Esophagus (tissue), 2 donors: Measurements from ENCODE around the gene ERICH6. TPM values are rescaled to one million over a fixed set of nuclear protein-coding genes. Genes with fewer than 3 reads are reported as not detected.
"Not testable (repeated sequence)": the region's sequence is repeated elsewhere in the genome, so short reads cannot be mapped to it uniquely, and the experiment has no call there.

Experiments
- H3K27ac ChIP-seq, 2 donors: one replicate each; pipeline ENCODE4 v1.5.1; 2013; ENCODE audit warnings: low read depth in 2 of 2, mild to moderate bottlenecking in 2 of 2, inconsistent platforms in 1 of 2, low read length in 1 of 2, moderate library complexity in 1 of 2
- H3K27me3 ChIP-seq, 2 donors: one replicate each; pipeline ENCODE4 v1.6.1; 2013; ENCODE audit warnings: low read length in 2 of 2, control low read depth in 1 of 2, mild to moderate bottlenecking in 1 of 2; ENCODE audit not compliant: insufficient read depth in 2 of 2, control insufficient read depth in 1 of 2
- H3K36me3 ChIP-seq, 2 donors: one replicate each; pipeline ENCODE4 v1.6.1; 2013; ENCODE audit warnings: low read length in 1 of 2; ENCODE audit not compliant: control insufficient read depth in 2 of 2, insufficient read depth in 2 of 2
- H3K4me1 ChIP-seq, 2 donors: one replicate each; pipeline ENCODE4 v1.6.1; 2013; ENCODE audit warnings: low read length in 1 of 2; ENCODE audit not compliant: control insufficient read depth in 2 of 2, insufficient read depth in 2 of 2
- H3K4me3 ChIP-seq, 2 donors: one replicate each; pipeline ENCODE4 v1.5.1; 2013; ENCODE audit warnings: low read length in 2 of 2, mild to moderate bottlenecking in 2 of 2, low read depth in 1 of 2, moderate library complexity in 1 of 2
- H3K9me3 ChIP-seq, 2 donors: one replicate each; pipeline ENCODE4 v1.6.1; 2013; ENCODE audit warnings: mild to moderate bottlenecking in 2 of 2, low read depth in 1 of 2, low read length in 1 of 2, moderate library complexity in 1 of 2; ENCODE audit not compliant: control insufficient read depth in 2 of 2, insufficient read depth in 1 of 2
- WGBS, 2 donors: extraction: QIAGEN DNeasy Blood & Tissue Kit; methylation state at CpG; one replicate each; pipeline ENCODE4 v1.1.7; 2013; 5-methylcytosine and 5-hydroxymethylcytosine counted together
- polyA plus RNA-seq, 2 donors: library from polyadenylated mRNA; stranded (reverse); fragments of 200-250 nt; gene quantifications; one replicate each; pipeline ENCODE4 v1.2.3, GENCODE V29; 2013
- donor health status: healthy with polysubstance abuse.
- donor health status: Bipolar disorder and iron deficiency.

The ERICH6 gene
- polyA plus RNA-seq, 2 donors, result not detected

DNA sequence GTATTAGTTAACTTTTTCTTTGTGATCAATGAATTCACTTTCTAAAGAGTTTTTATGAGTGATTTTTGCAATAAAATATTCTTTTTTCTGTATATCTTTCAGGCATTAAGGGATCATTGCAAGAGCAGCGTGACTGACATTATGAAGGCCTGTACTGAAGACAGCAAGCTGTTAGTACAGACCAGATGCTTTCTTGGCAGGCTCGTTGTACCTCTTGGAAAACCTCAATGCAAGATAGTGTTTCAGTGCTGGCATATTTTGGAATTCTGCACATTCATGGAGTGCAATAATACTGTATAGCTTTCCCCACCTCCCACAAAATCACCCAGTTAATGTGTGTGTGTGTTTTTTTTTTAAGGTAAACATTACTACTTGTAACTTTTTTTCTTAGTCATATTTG, 76.2 kb downstream of the ERICH6 start:
- Histone ChIP-seq H3K27ac (no peak overlapping the region), H3K9me3 (no peaks in the 10 kb centered on the region), H3K4me1 (no peaks in the 10 kb centered on the region), H3K27me3 (no peaks in the 10 kb centered on the region), H3K36me3 (peaks cover 1 to 4% of the 10 kb centered on the region in 2 donors), H3K4me3 (no peak overlapping the region)
- WGBS, 2 donors, result 72 to 82% methylated on average over 2 of the region's 2 CpGs

GRCh38 chr3:150626148-150626930, 77.4 kb downstream of the ERICH6 start:
- no peak overlapping the region for H3K27ac ChIP-seq
- WGBS, 2 donors, result 96% methylated on average over 2 of the region's 2 CpGs
- no peak overlapping the region for H3K4me3 ChIP-seq
- peaks cover 1 to 4% of the 10 kb centered on the region in 2 donors for H3K36me3 ChIP-seq
- H3K4me1 ChIP-seq, result no peaks in the 10 kb centered on the region
- H3K27me3 ChIP-seq, result no peaks in the 10 kb centered on the region
- H3K9me3 ChIP-seq, result no peaks in the 10 kb centered on the region

DNA sequence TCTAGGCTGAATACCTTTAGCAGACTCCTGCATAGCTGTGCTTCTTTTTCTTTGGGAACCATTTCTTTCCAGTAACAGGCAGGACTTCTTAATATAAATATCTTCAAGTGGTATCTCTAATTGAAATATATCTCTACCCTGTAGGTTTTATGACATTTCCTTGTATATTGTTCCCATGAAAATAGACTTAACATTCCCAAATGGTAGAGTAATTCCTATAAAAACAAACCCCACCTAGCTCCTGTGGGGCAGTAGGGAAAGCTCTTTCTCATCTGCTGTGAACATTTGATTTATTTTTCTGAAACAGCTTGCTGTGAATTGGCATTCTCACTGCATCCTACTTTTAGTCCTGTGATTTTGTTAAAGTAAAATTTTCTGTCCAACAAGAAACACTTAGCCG, 79.8 kb downstream of the ERICH6 start:
- no peak overlapping the region for H3K4me3 ChIP-seq
- H3K27me3 ChIP-seq, result no peaks in the 10 kb centered on the region
- H3K36me3 ChIP-seq, result peaks cover 1 to 2% of the 10 kb centered on the region in 2 donors
- H3K27ac ChIP-seq, result no peak overlapping the region
- no peaks in the 10 kb centered on the region for H3K9me3 ChIP-seq
- WGBS, 2 donors, result 96 to 97% methylated on average over 1 of the region's 1 CpG
- no peaks in the 10 kb centered on the region for H3K4me1 ChIP-seq

- H3K27me3 ChIP-seq, H3K9me3 ChIP-seq, H3K27ac ChIP-seq, H3K36me3 ChIP-seq, H3K4me3 ChIP-seq, H3K4me1 ChIP-seq: not testable (repeated sequence)
Observed at GRCh38 chr3:150622955-150623354, 80.8 kb downstream of the ERICH6 start.

DNA sequence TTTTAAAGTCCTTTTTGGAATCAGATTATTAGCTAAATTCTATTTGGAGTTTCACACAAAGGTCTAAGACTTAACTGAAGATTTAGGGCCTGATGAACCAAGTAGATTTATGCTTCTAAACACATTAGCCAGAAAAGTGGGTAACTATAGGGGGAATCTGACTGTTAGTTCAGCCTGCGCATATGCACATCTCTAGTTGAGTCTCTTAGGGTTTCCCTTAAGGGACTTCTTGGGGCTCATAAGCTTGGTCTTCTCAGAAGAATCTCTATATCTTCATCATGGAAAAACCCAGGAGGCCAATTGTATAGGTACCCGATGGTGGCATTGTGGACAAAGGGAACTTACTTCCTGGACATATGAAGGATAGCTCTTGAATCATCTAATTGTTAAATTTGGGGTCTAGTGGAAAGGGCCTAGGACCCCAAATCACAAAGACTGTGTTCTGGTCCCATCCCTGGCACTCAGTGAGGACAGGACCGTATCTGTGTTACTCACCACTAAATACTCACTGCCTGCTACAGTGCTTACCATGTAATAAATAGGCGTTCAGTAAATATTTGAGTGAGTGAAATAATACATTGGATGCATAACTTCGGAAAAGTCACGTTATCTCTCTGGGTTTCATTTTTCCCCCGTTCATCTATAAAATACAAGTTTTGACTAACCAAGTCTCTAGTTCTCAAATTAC, 83.6 kb downstream of the ERICH6 start:
- no peaks in the 10 kb centered on the region for H3K36me3 ChIP-seq
- no peaks in the 10 kb centered on the region for H3K27me3 ChIP-seq
- H3K4me1 ChIP-seq, result no peaks in the 10 kb centered on the region
- no peak overlapping the region for H3K4me3 ChIP-seq
- H3K9me3 ChIP-seq, result no peaks in the 10 kb centered on the region
- no peak overlapping the region for H3K27ac ChIP-seq
- 85 to 89% methylated on average over 7 of the region's 7 CpGs for WGBS, 2 donors

GRCh38 chr3:150613709-150614480, 89.8 kb downstream of the ERICH6 start:
- Histone ChIP-seq H3K27ac (no peak overlapping the region), H3K36me3 (peaks cover 0 to 7% of the 10 kb centered on the region in 2 donors), H3K27me3 (no peaks in the 10 kb centered on the region), H3K4me3 (no peak overlapping the region), H3K9me3 (no peaks in the 10 kb centered on the region), H3K4me1 (no peaks in the 10 kb centered on the region)
- WGBS, 2 donors, result 85 to 86% methylated on average over 2 of the region's 2 CpGs

GRCh38 chr3:150613034-150613433, 90.7 kb downstream of the ERICH6 start:
- H3K27ac ChIP-seq, result no peak overlapping the region
- no peaks in the 10 kb centered on the region for H3K9me3 ChIP-seq
- peaks cover 0 to 7% of the 10 kb centered on the region in 2 donors for H3K36me3 ChIP-seq
- 92 to 98% methylated on average over 2 of the region's 2 CpGs for WGBS, 2 donors
- no peaks in the 10 kb centered on the region for H3K4me1 ChIP-seq
- H3K27me3 ChIP-seq, result no peaks in the 10 kb centered on the region
- H3K4me3 ChIP-seq, result no peak overlapping the region

GRCh38 chr3:150612494-150612893, 91.2 kb downstream of the ERICH6 start:
- Histone ChIP-seq H3K4me1 (no peaks in the 10 kb centered on the region), H3K27me3 (no peaks in the 10 kb centered on the region), H3K4me3 (no peak overlapping the region), H3K9me3 (no peaks in the 10 kb centered on the region), H3K36me3 (peaks cover 0 to 9% of the 10 kb centered on the region in 2 donors), H3K27ac (no peak overlapping the region)
- 74 to 89% methylated on average over 1 of the region's 1 CpG for WGBS, 2 donors

DNA sequence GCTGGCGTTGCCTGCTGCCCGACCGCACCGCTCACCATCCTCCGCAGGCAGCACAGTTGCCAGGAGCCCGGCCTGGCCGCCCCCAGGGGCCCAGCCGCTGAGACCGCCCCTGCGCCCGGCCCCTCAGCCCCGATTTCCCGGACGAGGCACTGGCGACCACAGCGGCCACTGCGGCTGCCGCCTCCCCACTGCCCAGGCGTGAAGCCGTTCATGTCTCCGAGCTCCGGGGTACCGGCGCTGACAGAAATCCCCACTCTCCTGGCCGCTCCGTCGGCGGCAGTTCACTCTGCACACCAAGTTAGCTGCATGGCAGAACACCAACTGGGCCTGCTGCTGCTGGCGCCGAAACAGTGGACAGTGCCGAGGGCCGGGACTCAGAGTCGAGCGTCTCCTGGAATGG, 92.1 kb downstream of the ERICH6 start:
- H3K4me1 ChIP-seq, result no peaks in the 10 kb centered on the region
- WGBS, 2 donors, result 98% methylated on average over 34 of the region's 34 CpGs
- no peak overlapping the region for H3K27ac ChIP-seq
- no peaks in the 10 kb centered on the region for H3K27me3 ChIP-seq
- H3K9me3 ChIP-seq, result no peaks in the 10 kb centered on the region
- H3K4me3 ChIP-seq, result no peak overlapping the region
- H3K36me3 ChIP-seq, result peaks cover 0 to 9% of the 10 kb centered on the region in 2 donors
